ENCODE data around the gene IRX3. TPM values are rescaled to one million over a fixed set of nuclear protein-coding genes. Genes with fewer than 3 reads are reported as not detected.
A peak's percentile ranks its signal among the peaks of the same experiment; 100 is the strongest.

Gene IRX3
- total RNA-seq, 1 experiment from 2014 or later: 2.4 TPM

GRCh38 chr16:54236773-54237172 is 49.8 kb downstream of the IRX3 start:
- H3K9me3 Mint-ChIP-seq: no peaks in the 10 kb centered on the region
- H4K8ac ChIP-seq (replicated peaks; ENCODE audit: insufficient read length, low read depth, low read length): no peak overlapping the region
- no peak overlapping the region for H2BK20ac ChIP-seq (ENCODE audit: low read depth, low read length, poor library complexity, severe bottlenecking)
- no peak overlapping the region for H2BK12ac ChIP-seq (ENCODE audit: insufficient read length, low read depth, low read length)
- H2BK120ac ChIP-seq (ENCODE audit: low read depth, low read length, poor library complexity, severe bottlenecking): no peak overlapping the region
- H3K56ac ChIP-seq (ENCODE audit: insufficient read length, low read depth, low read length): no peak overlapping the region
- H3K4ac ChIP-seq (ENCODE audit: low read depth, low read length): no peak overlapping the region
- no peak overlapping the region for H4K5ac ChIP-seq (ENCODE audit: insufficient read length, low read depth, low read length)
- no peak overlapping the region for H3K14ac ChIP-seq (ENCODE audit: insufficient read depth, low read length)
- no CpG with 5 or more reads among the region's 2 CpGs for WGBS (ENCODE audit: extremely low coverage, insufficient read length, low lambda C conversion rate)
- no peak overlapping the region for H3K18ac ChIP-seq (ENCODE audit: insufficient read length, low read depth, low read length)
- H2BK5ac ChIP-seq (ENCODE audit: insufficient read length, low read length): no peak overlapping the region
- H3K4me2 ChIP-seq (ENCODE audit: insufficient read depth, insufficient read length, low read length): no peak overlapping the region
- H3T11ph ChIP-seq (ENCODE audit: low read length): no peak overlapping the region
- no peaks in the 10 kb centered on the region for H4K20me1 ChIP-seq (ENCODE audit: control insufficient read depth, insufficient read depth, insufficient read length)
- H3K27ac ChIP-seq (ENCODE audit: insufficient read length, low read depth, low read length): no peak overlapping the region
- H3K79me1 ChIP-seq (ENCODE audit: insufficient read depth, low read depth, low read length, poor library complexity, severe bottlenecking): no peaks in the 10 kb centered on the region
- H3K27me3 ChIP-seq (ENCODE audit: insufficient read depth, low read length): no peaks in the 10 kb centered on the region
- no peak for TF ChIP-seq CTCF (conservative IDR thresholded peaks at IDR 0.05)
- no peaks in the 10 kb centered on the region for H3K36me3 Mint-ChIP-seq (ENCODE audit: insufficient read depth in 1 of 3, low read depth in 3 of 3)
- no peaks in the 10 kb centered on the region for H3K4me1 ChIP-seq (ENCODE audit: insufficient read depth, low read length)
- H2BK15ac ChIP-seq (ENCODE audit: low read depth, low read length): no peak overlapping the region
- H2AFZ ChIP-seq (ENCODE audit: low read length): no peak overlapping the region
- no peak overlapping the region for H3K4me3 Mint-ChIP-seq
- peak overlapping the region; percentile 34 for H3K23ac ChIP-seq (ENCODE audit: insufficient read length, low read depth, low read length)
- no peak overlapping the region for H2AK5ac ChIP-seq (ENCODE audit: insufficient read length, low read length)
- no peak overlapping the region; a peak in 1 of 7 replicates for H3K27ac Mint-ChIP-seq
- peaks cover 4% of the 10 kb centered on the region in 2 experiments; a peak in 3 of 4 replicates for H3K4me1 Mint-ChIP-seq
- no peak overlapping the region for H3K9ac ChIP-seq (ENCODE audit: extremely low read depth, insufficient read length, low read length)
- no peaks in the 10 kb centered on the region for H3K23me2 ChIP-seq (ENCODE audit: insufficient read length, low read depth, low read length, poor library complexity, severe bottlenecking)
- DNase-seq: no peak
- H3K9me3 ChIP-seq (ENCODE audit: control insufficient read depth, low read depth, low read length): no peaks in the 10 kb centered on the region
- no peak overlapping the region for H4K91ac ChIP-seq (ENCODE audit: insufficient read length, low read depth, low read length)
- H3K79me2 ChIP-seq (ENCODE audit: insufficient read depth, low read length): no peaks in the 10 kb centered on the region
- peaks cover 1% of the 10 kb centered on the region for H3K27me3 Mint-ChIP-seq (ENCODE audit: low read depth)
